ENCODE results near the gene DGKE.

The DGKE gene

GRCh38 chr17:56845934-56846333, 12.0 kb downstream of the DGKE start:
- DNase-seq (ENCODE audit: low read depth in 2 of 3, low spot score in 1 of 3): no peak

- no peak for DNase-seq (ENCODE audit: low read depth in 2 of 3, low spot score in 1 of 3)
Observed at GRCh38 chr17:56847106-56847505, 13.2 kb downstream of the DGKE start.

DNA sequence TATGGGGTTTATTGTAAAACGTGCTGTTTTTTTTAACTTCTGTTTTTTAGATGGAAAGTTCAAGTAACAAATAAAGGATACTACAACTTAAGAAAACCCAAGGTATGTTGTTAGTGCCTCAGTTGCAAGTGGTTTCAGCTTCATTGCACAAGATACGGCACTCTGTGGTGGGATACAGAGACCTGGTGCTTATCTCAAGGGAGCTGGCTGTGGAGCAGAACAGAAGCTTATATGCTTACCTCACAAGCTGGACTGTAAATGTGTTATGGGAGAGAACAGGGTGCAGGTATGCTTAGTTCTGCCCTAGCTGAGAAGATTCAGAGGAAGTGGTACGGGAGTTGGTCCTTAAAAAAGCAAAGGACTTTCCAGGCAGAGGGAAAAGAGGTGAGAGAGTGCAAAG, 15.2 kb downstream of the DGKE start:
- no peak for DNase-seq (ENCODE audit: low read depth in 2 of 3, low spot score in 1 of 3)

DNA sequence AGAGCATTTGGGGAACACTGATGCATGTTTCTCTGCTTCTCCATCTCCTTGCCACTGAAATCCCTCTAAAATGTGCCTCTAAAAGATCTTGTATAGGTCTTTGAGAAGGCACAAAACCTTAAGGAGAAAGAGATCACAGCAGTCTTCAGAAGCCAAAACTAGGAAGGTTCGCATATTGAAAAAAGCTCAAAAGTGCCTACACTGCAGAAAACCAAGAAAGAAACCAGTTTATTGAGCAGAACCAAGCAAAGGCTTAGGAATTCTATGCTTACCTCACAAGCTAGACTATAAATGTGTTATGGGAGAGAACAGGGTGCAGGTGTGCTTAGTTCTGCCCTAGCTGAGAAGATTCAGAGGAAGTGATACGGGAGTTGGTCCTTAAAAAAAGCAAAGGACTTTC, 16.6 kb downstream of the DGKE start:
- no peak for DNase-seq (ENCODE audit: low read depth in 2 of 3, low spot score in 1 of 3)

GRCh38 chr17:56851008-56851407, 17.1 kb downstream of the DGKE start:
- DNase-seq (ENCODE audit: low read depth in 2 of 3, low spot score in 1 of 3): no peak

GRCh38 chr17:56861899-56862298, 27.9 kb downstream of the DGKE start:
- no peak for DNase-seq (ENCODE audit: low read depth in 2 of 3, low spot score in 1 of 3)

- DNase-seq (ENCODE audit: low read depth in 2 of 3, low spot score in 1 of 3): no peak
Observed at GRCh38 chr17:56863974-56864373, 30.0 kb downstream of the DGKE start.

DNA sequence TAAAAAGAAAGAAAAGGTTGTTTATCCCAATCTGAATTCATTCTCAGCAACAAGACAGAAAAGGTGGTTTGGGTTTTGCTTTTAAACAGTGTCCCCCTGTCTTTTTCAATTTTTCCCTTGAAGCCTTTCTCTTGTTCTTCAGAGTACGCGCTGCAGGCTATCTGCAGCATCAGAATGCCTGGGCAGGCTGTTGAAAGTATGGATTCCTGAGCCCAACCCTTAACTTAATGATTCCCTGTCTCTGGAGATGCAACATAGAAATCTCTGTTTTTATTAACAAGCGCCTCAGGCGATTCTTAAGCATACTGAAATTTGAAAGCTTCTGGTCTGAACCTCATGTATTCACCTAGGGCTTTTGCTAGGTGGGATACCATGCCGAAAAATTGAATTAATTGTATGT, 32.1 kb downstream of the DGKE start:
- no peak for DNase-seq (ENCODE audit: low read depth in 2 of 3, low spot score in 1 of 3)

DNA sequence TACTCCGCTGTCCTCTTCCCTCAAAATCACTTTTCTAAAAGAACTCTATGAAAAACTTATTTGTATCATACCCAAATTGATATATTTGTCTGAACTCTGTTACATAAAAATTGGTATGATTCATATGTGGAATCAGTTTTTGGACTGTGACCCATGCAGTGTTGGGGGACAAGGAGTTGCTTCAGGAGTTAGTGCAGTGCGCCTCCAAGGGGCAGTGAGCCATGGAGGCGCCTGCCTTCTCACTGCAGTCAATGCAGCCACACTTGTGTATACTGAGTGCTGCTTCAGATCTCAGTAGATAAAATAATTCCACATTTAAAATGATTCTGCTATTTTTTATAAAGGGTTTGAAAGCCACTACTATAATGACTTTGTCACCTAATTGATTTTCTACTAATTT, 32.5 kb downstream of the DGKE start:
- no peak for DNase-seq (ENCODE audit: low read depth in 2 of 3, low spot score in 1 of 3)

DNA sequence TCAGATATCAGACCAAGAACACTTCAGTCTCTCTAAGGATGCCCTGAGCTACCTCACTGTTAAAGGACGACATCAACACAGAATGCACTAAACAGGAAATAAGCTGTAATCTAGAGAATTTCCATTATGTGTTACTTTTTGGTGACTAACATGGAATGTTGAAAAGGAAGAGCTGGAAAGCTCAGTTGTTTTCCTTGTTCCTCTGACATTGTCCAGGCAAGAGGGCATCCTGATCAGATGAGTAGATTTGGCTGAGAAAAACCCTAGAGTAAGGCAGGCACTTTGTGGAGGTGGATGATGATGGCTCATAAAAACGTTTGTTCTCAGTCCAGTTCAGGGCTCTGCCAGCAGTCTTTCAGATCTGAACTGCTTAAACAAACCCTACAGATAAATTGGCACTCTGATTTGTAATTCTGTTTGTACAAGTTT, 34.0 kb downstream of the DGKE start:
- DNase-seq (ENCODE audit: low read depth in 2 of 3, low spot score in 1 of 3): no peak

DNA sequence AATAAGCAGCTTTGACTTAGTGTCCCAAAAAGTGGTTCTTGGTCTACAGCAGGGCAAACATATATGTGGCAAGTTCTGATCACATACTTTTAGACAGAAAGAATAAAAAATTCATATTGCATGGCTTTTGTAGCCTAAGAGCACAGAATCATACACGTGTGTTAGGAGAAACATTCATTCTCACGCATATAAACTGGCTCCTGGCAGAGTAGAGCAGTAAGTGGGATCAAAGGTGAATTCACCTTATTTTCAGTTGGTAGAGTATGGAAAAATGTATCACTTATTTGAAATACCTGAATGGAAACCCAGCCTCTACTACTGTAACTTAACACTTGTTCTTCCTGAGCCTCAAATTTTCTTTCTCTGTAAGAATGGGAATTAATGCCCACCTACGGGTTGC, 34.8 kb downstream of the DGKE start:
- DNase-seq (ENCODE audit: low read depth in 2 of 3, low spot score in 1 of 3): no peak

- DNase-seq (ENCODE audit: low read depth in 2 of 3, low spot score in 1 of 3): peak in 1 of 3 donors; percentile 20
Observed at GRCh38 chr17:56870081-56870651, 36.2 kb downstream of the DGKE start.

- no peak for DNase-seq (ENCODE audit: low read depth in 2 of 3, low spot score in 1 of 3)
Observed at GRCh38 chr17:56876766-56877179, 42.8 kb downstream of the DGKE start.

DNA sequence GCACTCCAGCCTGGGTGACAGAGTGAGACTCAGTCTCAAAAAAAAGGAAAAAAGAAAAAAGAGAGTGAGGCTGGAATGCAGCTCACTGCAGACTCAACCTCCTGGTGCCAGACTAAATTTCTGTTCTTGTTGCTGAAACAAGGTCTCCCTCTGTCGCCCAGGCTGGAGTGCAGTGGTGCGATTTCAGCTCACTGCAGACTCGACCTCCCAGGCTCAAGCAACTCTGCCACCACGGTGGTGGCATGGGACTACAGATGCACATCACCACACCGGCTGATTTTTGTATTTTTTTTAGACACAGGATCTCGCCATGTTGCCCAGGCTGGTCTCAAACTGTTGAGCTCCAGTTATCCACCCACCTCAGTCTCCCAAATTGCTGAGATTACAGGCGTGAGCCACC, 45.3 kb downstream of the DGKE start:
- no peak for DNase-seq (ENCODE audit: low read depth in 2 of 3, low spot score in 1 of 3)

- no peak for DNase-seq (ENCODE audit: low read depth in 2 of 3, low spot score in 1 of 3)
Observed at GRCh38 chr17:56880133-56880532, 46.2 kb downstream of the DGKE start.

GRCh38 chr17:56880571-56880970, 46.6 kb downstream of the DGKE start:
- no peak for DNase-seq (ENCODE audit: low read depth in 2 of 3, low spot score in 1 of 3)

DNA sequence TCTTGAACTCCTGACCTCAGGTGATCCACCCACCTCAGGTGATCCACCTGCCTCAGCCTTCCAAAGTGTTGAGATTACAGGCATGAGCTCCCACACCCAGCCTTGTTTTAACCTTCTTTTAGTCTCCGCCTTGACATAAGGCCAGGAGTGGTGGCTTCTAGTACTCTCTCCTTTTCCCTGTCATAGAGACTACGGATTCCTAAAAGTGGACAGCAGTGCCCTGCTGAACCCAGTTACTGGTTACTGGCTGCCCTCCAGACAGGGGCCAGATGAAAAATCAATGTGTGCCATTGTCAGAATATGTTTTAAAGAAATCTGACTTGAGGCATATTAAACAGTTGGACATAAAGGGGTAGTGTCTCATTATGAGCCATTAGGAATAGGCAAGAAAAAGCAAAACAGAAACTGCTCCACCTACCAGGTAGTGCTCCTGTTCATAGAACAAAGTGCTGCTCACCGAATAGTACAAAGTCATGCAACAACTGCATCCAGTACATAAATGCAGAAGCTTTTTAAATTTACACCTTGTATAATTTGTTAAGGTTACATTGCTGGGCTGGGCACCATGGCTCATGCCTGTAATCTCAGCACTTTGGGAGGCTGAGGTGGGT, 47.8 kb downstream of the DGKE start:
- no peak for DNase-seq (ENCODE audit: low read depth in 2 of 3, low spot score in 1 of 3)

GRCh38 chr17:56883616-56884015, 49.7 kb downstream of the DGKE start:
- no peak for DNase-seq (ENCODE audit: low read depth in 2 of 3, low spot score in 1 of 3)

DNA sequence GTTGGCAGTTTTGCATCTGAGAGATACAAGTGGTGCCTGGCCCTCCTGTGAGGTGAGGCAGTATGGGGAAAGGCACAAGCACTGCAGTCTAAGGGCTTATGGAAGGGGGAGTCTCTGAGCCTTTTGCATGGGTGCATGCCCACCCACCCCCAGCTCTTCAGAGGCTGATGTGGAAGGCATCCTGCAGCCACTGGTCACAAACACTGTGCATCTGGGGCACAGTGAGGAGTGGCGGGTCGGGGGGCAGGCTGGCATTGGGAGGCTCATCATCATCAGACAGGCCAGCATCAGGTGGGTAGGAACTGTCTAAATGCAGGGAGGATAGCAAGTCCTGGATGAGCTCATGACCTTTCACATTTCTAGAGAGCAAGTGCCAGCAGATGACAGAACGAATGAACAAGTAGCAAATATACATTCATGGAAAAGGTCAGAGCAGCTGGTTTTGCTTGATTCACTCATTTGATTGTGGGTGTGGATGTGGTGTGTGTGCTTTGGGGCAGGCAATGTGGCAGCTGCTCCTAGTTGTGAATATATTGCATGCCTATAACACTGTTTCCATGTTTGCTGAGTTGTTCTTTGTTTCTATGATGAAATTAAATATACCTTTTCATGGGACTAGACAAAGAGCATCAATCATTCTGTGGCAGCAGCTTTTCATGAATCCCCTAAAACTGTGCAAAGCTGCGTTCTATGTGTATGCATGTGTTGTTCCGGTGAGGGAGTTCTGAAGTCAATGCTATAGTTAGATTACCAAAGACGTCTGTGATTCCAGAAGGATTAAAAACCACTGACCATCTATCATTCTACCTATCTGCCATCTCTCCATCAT, 50.7 kb downstream of the DGKE start:
- no peak for DNase-seq (ENCODE audit: low read depth in 2 of 3, low spot score in 1 of 3)

DNA sequence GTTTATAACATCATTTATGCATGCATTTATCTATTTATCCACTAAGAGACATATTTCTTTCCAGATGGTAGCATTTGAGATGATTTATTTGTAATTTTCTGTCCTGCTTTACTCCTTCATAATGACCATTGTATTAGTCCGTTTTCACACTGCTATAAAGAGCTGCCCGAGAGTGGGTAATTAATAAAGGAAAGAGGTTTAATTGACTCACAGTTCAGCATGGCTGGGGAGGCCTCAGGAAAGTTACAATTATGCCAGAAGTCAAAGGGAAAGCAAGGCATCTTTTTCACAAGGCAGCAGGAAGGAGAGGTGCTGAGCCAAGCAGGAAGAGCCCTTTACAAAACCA, 51.3 kb downstream of the DGKE start:
- no peak for DNase-seq (ENCODE audit: low read depth in 2 of 3, low spot score in 1 of 3)

- DNase-seq (ENCODE audit: low read depth in 2 of 3, low spot score in 1 of 3): no peak
Observed at GRCh38 chr17:56886288-56886731, 52.4 kb downstream of the DGKE start.

DNA sequence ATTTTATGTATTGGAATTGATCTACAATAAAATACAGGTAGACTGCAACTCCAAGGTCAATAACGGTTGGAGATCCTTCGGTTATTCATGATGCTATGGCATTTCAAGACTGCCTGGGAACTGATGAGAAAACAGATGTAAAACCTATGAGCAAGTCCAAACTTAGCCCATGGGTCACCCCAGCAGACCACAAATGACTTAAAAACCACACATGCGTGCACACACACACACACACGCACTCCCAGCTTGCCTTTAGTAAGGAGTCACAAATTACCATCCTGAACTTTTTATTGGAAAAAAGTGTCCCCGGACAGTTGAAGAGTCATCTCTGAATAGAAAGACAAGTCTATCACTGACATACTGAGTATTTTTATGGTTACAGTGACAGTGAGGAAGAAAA, 53.2 kb downstream of the DGKE start:
- DNase-seq (ENCODE audit: low read depth in 2 of 3, low spot score in 1 of 3): no peak
